Measurements from ENCODE around the gene SEPTIN8. TPM values are rescaled to one million over a fixed set of nuclear protein-coding genes. Genes with fewer than 3 reads are reported as not detected.

Gene SEPTIN8
- polyA plus RNA-seq, 2 of the 4 experiments (the other 2 are of a cell fraction) = 20.8 to 29.2 TPM

DNA sequence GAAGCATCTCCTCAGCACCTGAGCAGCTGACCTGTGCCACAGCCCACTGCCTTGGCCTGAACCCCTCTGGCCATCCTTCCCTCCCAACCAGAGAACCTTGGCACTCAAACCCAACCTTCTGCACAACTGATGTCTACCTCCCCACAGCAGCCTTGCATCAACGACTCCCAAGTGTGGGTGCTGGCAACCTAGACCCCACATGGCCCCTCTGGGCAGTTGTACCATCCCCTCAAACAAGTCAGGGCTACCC lies 10.3 kb downstream of the SEPTIN8 start:
- WGBS (ENCODE audit: missing lambda C conversion rate) = 94% methylated on average over 1 of the region's 1 CpG
- DNase-seq (ENCODE audit: low read depth in 1 of 2, low spot score in 1 of 2) (no peak), ATAC-seq (no peak), FAIRE-seq (no peak)
- no peak overlapping the region for H3K4me2 ChIP-seq
- no peaks in the 10 kb centered on the region for H3K4me1 ChIP-seq
- H3K9me3 ChIP-seq = no peaks in the 10 kb centered on the region
- no peak for TF ChIP-seq ZNF302 (CRISPR knock-in tag; IDR thresholded peaks at IDR 0.05)
- no peak for TF ChIP-seq CHD2 (IDR thresholded peaks at IDR 0.05; ENCODE audit: low read length, partially characterized antibody)
- TF ChIP-seq ZC3H11A (IDR thresholded peaks at IDR 0.05) = no peak
- TF ChIP-seq ESRRA (IDR thresholded peaks at IDR 0.05; ENCODE audit: borderline replicate concordance, low read length) = no peak
- no peak for TF ChIP-seq RARB (CRISPR knock-in tag; IDR thresholded peaks at IDR 0.05)
- no peak for TF ChIP-seq SMC3 (IDR thresholded peaks at IDR 0.05)
- no peak for TF ChIP-seq HEYL (CRISPR knock-in tag; IDR thresholded peaks at IDR 0.05)
- no peak for TF ChIP-seq POLR2AphosphoS2 (conservative IDR thresholded peaks at IDR 0.05; ENCODE audit: low read length)
- TF ChIP-seq KDM5A (IDR thresholded peaks at IDR 0.05) = no peak
- no peak for TF ChIP-seq CHD4 (IDR thresholded peaks at IDR 0.05; ENCODE audit: borderline replicate concordance)
- no peak for TF ChIP-seq MYC (IDR thresholded peaks at IDR 0.05; ENCODE audit: borderline replicate concordance, low read length)
- H3K4me3 ChIP-seq = no peak overlapping the region
- ChIA-PET POLR2A (no interaction called here), CTCF (interaction anchor here (0.5 to 4.9 kb wide), 4 partner anchors 24 to 53 kb away, joined by 3 to 23 read pairs (median 3); no protein-coding TSS in a partner anchor)
- H3K27ac ChIP-seq = no peak overlapping the region

DNA sequence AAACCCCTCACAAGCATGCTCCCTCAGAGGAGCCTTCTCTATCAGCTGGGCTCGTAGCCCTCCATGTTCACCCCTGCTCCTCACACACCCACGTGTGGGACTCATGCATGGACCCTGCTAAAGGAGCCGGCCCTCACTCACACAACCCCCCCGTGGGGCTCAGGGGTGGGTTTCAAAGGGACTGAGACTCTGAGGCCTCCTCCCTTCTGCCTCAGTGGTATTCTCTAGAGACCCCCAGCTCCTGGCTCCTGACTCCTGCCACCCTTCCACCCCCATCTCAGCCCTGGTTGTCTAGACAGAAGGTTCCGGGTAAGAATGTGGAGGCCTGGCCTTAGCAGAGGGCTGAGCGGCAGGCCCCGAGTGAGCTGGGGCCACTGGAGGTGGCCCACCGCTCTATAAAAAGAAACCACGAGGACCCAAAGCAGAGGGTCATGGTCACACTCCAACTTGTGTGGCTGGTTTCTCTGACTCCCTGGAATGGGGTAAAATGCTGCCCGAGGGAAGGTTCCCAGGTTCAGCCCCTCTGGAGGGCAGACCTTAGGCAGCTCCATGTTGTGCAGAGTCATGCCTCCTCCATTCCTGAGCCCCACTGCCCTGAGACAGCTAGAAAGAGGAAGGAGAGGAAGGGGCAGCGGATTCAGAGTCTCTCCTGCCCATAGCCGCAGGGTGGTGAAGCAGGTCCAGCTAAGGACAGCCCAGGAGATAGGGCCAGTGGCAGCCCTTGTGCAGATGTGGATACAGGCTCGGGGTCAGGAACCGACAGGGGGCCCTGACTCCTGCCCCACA lies 10.8 kb downstream of the SEPTIN8 start:
- WGBS (ENCODE audit: missing lambda C conversion rate) = 88% methylated on average over 13 of the region's 14 CpGs

GRCh38 chr5:132765311-132766019 lies 11.6 kb downstream of the SEPTIN8 start:
- no peak overlapping the region for H3K4me2 ChIP-seq
- TF ChIP-seq ESRRA (IDR thresholded peaks at IDR 0.05; ENCODE audit: borderline replicate concordance, low read length) = no peak
- TF ChIP-seq POLR2AphosphoS2 (conservative IDR thresholded peaks at IDR 0.05; ENCODE audit: low read length) = no peak
- no peak for TF ChIP-seq TFCP2L1 (CRISPR knock-in tag; IDR thresholded peaks at IDR 0.05)
- TF ChIP-seq MAFK (IDR thresholded peaks at IDR 0.05; ENCODE audit: partially characterized antibody) = no peak
- no peak for TF ChIP-seq CTCF (IDR thresholded peaks at IDR 0.05)
- no peak for TF ChIP-seq RFX5 (IDR thresholded peaks at IDR 0.05)
- TF ChIP-seq CHD2 (IDR thresholded peaks at IDR 0.05; ENCODE audit: low read length, partially characterized antibody) = no peak
- no peak for TF ChIP-seq BHLHE40 (IDR thresholded peaks at IDR 0.05; ENCODE audit: low read depth, low read length)
- TF ChIP-seq MAZ (IDR thresholded peaks at IDR 0.05; ENCODE audit: borderline replicate concordance, low read depth, low read length) = no peak
- TF ChIP-seq RCOR1 (IDR thresholded peaks at IDR 0.05; ENCODE audit: low read depth, low read length) = no peak
- no peak for TF ChIP-seq CBX2 (IDR thresholded peaks at IDR 0.05; ENCODE audit: borderline replicate concordance, low read depth)
- CTCF ChIA-PET = interaction anchor here (0.8 to 4.9 kb wide), 6 partner anchors 11 to 118 kb away, joined by 3 to 23 read pairs (median 4); partner anchors contain the start of gene CCNI2
- FAIRE-seq (no peak), DNase-seq (ENCODE audit: low read depth in 1 of 2, low spot score in 1 of 2) (no peak), ATAC-seq (no peak)
- no peaks in the 10 kb centered on the region for H3K4me1 ChIP-seq
- H3K27ac ChIP-seq = no peak overlapping the region
- no peaks in the 10 kb centered on the region for H3K9me3 ChIP-seq
- 83% methylated on average over 11 of the region's 12 CpGs for WGBS (ENCODE audit: missing lambda C conversion rate)
- no peak overlapping the region for H3K4me3 ChIP-seq
- POLR2A ChIA-PET = no interaction called here

More for the DNA sequence above, 10.8 kb downstream of the SEPTIN8 start:
- CTCF ChIA-PET = interaction anchor here (0.5 to 4.9 kb wide), 7 partner anchors 12 to 117 kb away, joined by 3 to 23 read pairs (median 3); no protein-coding TSS in a partner anchor
- ATAC-seq (no peak), FAIRE-seq (no peak), DNase-seq (ENCODE audit: low read depth in 1 of 2, low spot score in 1 of 2) (no peak)
- H3K9me3 ChIP-seq = no peaks in the 10 kb centered on the region
- no peaks in the 10 kb centered on the region for H3K4me1 ChIP-seq
- H3K4me3 ChIP-seq = no peak overlapping the region
- POLR2A ChIA-PET = no interaction called here
- no peak overlapping the region for H3K27ac ChIP-seq
- TF ChIP-seq ZC3H11A (IDR thresholded peaks at IDR 0.05) = no peak
- no peak for TF ChIP-seq EHF (CRISPR knock-in tag; IDR thresholded peaks at IDR 0.05)
- TF ChIP-seq PHF8 (IDR thresholded peaks at IDR 0.05; ENCODE audit: borderline replicate concordance, low read depth) = no peak
- no peak for TF ChIP-seq HDAC2 (IDR thresholded peaks at IDR 0.05)
- TF ChIP-seq RAD21 (conservative IDR thresholded peaks at IDR 0.05 in 1 of 2, IDR thresholded peaks at IDR 0.05 in 1 of 2) = no peak
- TF ChIP-seq ZSCAN20 (CRISPR knock-in tag; IDR thresholded peaks at IDR 0.05) = no peak
- TF ChIP-seq MAX (IDR thresholded peaks at IDR 0.05) = no peak
- no peak for TF ChIP-seq EP300 (IDR thresholded peaks at IDR 0.05)
- no peak for TF ChIP-seq SREBF2 (IDR thresholded peaks at IDR 0.05)
- TF ChIP-seq ZNF302 (CRISPR knock-in tag; IDR thresholded peaks at IDR 0.05) = no peak
- no peak overlapping the region for H3K4me2 ChIP-seq
